GM10248 (cell line): ENCODE measurements around the gene COG6.

Source experiments
- CTCF ChIA-PET: fragments of 300-600 bp; sonication (Branson Sonifier 250); formaldehyde crosslinking; extraction: SDS; loops from one replicate; lab custom pipeline; 2021; ENCODE audit warnings: antibody characterized with exemption; lab: Yijun Ruan, JAX
- POLR2A ChIA-PET: fragments of 350-650 bp; sonication (Branson Sonifier 250); formaldehyde crosslinking; extraction: SDS; loops from one replicate; lab custom pipeline; 2020; ENCODE audit warnings: antibody characterized with exemption; lab: Yijun Ruan, JAX
- DNase-seq: peaks from one replicate; pipeline ENCODE4 v3.0.0; 2012; ENCODE audit errors: extremely low spot score
- CTCF ChIP-seq: IDR thresholded peaks from 2 replicates; pipeline ENCODE4 v1.5.1; 2012; ENCODE audit warnings: mild to moderate bottlenecking, low read depth; ENCODE audit errors: extremely low read depth, missing control alignments, control extremely low read depth

The COG6 gene

GRCh38 chr13:39623466-39623865, 32.0 kb upstream of the COG6 start:
- POLR2A ChIA-PET = no interaction called here

DNA sequence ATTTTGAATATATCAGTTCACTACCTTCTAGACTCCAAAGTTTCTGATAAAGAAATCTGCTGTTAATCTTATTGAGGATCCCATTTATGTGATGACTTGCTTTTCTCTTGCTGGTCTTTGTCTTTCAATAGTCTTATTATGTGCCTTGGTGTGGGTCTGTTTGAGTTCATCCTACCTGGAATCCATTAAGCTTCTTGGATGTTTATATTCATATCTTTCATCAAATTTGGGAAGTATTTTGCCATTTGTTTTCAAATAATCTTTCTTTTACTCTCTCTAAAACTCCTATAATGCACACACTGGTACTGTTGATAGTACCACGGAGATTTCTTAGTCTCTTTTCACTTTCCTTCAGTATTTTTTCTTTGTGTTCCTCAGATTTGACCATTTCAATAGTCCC, 24.2 kb upstream of the COG6 start:
- TF ChIP-seq CTCF = no peak
- no peak for DNase-seq
- POLR2A ChIA-PET = no interaction called here
- CTCF ChIA-PET = interaction anchor here (1.1 to 2.1 kb wide), 2 partner anchors 12 to 15 kb away, joined by 3 to 5 read pairs; no protein-coding TSS in a partner anchor

More at GRCh38 chr13:39623466-39623865, 32.0 kb upstream of the COG6 start:
- no peak for TF ChIP-seq CTCF
- DNase-seq = no peak
- CTCF ChIA-PET = no interaction called here

GRCh38 chr13:39632994-39633393, 22.5 kb upstream of the COG6 start:
- CTCF ChIA-PET = interaction anchor here (0.6 to 2.1 kb wide), 3 partner anchors 13 to 21 kb away, joined by 3 to 5 read pairs (median 3); no protein-coding TSS in a partner anchor
- no peak for DNase-seq
- no peak for TF ChIP-seq CTCF
- POLR2A ChIA-PET = no interaction called here

GRCh38 chr13:39635564-39635963, 19.9 kb upstream of the COG6 start:
- ChIA-PET POLR2A (no interaction called here), CTCF (interaction anchor here (1.0 kb wide), 1 partner anchor 19 kb away, joined by 4 read pairs; no protein-coding TSS in a partner anchor)
- no peak for DNase-seq
- TF ChIP-seq CTCF = no peak

- ChIA-PET POLR2A (no interaction called here), CTCF (no interaction called here)
- DNase-seq = no peak
- no peak for TF ChIP-seq CTCF
Observed at GRCh38 chr13:39637890-39638289, 17.6 kb upstream of the COG6 start.

DNA sequence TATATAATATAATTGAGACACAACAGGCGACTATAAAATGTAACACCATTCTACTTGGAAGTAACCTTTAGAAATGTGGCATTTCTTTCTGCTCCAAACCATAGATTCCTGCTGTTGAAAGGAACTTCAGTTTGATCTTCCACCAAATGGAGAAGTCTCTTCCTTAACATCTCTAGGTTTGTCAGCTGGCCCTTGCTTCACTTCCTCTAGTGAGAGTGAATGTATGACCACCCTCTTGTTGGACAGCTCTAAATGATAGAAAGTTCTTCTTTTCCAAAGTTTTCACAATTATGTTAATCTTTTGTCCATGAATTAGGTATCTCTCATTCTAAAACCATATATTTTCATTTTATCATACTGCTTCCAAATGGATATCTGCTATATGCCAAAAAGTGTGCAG, 13.8 kb upstream of the COG6 start:
- POLR2A ChIA-PET = no interaction called here
- TF ChIP-seq CTCF = no peak
- CTCF ChIA-PET = no interaction called here

More for the DNA sequence above, 13.8 kb upstream of the COG6 start:
- no peak for DNase-seq
